ENCODE results near the gene CFAP299.

CFAP299 gene

GRCh38 chr4:80852061-80852460 lies 516.5 kb downstream of the CFAP299 start:
- DNase-seq = no peak

DNA sequence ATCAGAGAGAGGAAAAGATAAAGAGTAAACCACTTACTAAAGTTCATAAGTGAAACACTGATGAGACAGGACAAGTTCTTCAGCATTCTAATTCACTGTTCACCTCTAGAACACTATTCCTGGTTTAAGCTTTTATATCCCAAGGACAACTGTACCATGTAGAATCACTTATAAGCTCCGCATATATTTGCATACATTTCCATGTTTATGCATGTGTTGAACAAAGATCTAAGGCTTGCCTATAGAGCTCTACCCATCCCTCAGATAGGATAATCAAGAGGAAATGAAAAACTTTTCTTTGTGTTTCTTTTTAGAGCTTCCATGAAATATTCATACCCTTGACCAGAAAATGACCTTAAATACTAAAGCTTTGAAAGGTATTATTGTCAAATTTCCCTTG lies 538.0 kb downstream of the CFAP299 start:
- DNase-seq = no peak

GRCh38 chr4:80874979-80875378 lies 539.4 kb downstream of the CFAP299 start:
- no peak for DNase-seq

GRCh38 chr4:80875642-80876041 lies 540.1 kb downstream of the CFAP299 start:
- DNase-seq = no peak

DNA sequence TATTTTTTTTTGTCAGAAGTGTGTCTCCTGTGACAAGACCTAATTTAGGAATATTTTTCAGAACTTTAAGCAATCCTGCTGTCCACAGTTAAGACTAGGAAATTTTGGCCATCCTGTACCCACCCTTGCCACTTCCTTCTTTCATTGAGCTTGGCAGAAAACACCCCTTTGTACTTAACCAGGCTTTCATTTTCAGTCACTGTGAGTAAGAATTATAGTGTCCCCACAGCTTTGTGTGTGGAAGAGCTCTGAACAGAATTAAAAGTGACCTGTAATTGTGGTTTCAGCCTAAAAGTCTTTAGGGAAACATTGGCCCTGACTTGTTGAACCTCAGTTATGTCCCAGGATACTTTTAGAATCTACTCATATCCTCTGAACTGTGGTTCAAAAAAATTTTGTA lies 541.3 kb downstream of the CFAP299 start:
- no peak for DNase-seq

GRCh38 chr4:80878218-80878617 lies 542.7 kb downstream of the CFAP299 start:
- no peak for DNase-seq

GRCh38 chr4:80897537-80898303 lies 562.2 kb downstream of the CFAP299 start:
- DNase-seq = no peak

DNA sequence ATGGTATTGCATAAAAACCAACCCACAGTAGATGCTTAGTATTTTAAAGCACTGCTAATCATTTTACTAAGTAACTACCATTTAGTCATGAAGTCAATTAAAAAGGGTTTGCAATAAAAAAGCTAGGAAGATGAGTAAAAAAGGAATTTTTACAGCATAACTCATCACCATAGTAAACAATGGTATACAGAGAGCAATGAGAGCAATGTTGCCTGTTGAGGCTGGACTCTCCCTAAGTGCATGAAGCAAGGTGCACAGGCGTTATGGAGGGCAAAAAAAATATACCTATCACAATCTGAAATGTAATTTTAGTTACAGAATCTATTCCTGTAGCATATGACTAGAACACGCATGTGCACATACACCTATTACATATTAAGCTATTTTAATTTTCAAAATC lies 565.4 kb downstream of the CFAP299 start:
- DNase-seq = no peak

DNA sequence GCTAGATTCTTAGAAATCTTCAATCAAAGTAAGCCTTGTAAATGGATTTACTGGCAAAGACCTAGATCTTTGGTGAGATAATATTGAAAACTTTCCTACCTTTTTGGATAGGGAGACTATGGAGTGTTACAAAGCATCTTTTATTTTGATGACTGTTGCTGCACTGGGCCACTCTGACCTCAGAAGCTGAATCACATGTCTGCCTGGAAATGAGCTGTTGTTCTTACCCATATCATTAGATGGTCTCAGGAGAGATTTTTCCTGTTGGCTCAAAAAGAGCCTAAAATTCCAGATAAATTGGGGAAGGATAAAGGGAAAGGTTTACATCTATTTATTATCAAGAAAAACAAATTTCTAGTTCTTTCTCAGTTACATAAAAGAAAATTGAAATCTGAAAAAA lies 567.5 kb downstream of the CFAP299 start:
- no peak for DNase-seq

DNA sequence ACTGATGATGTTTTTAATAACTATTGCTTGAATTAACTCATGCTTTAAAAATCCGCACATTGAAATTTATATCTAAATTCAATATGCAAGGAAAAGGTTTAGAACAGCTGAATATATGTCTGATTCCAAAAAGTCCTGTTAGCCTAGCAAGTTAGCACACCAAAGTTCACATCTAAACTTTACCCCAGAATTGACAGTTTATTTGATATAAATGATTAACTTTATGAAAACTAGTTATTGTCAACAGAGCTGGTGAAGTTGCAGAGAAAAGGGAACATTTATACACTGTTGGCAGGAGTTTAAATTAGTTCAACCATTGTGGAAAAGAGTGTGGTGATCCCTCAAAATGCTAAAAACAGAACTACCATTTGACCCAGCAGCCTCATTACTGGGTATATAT lies 574.4 kb downstream of the CFAP299 start:
- DNase-seq = no peak

GRCh38 chr4:80911458-80911857 lies 575.9 kb downstream of the CFAP299 start:
- DNase-seq = no peak

- no peak for DNase-seq
Observed at GRCh38 chr4:80912350-80912749, 576.8 kb downstream of the CFAP299 start.

- DNase-seq = no peak
Observed at GRCh38 chr4:80913381-80913780, 577.9 kb downstream of the CFAP299 start.

GRCh38 chr4:80916770-80917169 lies 581.2 kb downstream of the CFAP299 start:
- DNase-seq = no peak

GRCh38 chr4:80918004-80918403 lies 582.5 kb downstream of the CFAP299 start:
- DNase-seq = no peak

DNA sequence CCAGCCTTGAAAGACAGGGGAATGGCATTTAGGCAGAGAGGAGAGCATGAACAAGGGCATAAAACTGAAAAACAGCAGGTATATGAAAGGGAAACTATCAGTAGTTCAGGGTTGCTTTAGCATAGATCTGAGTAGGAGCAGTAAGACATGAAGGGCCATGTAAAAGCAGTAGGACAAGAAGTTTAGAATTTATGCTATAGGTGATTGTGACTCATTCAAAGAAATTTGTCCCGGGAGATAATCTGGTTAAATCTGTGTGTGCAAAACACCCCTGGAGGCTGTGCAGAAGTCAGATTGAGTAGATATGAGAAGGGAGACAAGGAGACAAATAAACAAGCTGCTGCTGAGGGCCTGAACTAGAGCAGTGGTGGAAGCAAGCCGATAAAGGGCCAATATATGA lies 585.9 kb downstream of the CFAP299 start:
- no peak for DNase-seq

GRCh38 chr4:80922941-80923340 lies 587.4 kb downstream of the CFAP299 start:
- DNase-seq = no peak

- DNase-seq = no peak
Observed at GRCh38 chr4:80925293-80925692, 589.8 kb downstream of the CFAP299 start.

DNA sequence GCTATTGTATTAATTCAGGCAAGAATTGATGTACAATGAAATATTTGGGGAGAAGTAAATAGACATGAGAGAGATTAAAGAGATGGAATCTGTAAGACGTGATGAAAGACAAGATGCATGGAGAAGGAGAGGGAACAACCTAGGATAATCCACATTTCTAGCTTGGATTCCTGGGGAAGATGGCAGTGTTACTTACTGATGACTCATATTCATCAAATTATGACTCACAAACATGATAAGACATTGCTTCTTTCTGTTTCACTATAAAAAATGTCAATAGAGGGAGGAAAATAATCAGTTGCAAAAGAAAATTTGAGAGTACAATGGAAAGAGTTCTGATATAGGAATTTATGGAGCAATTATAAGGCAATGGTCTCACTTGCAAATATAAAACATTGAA lies 590.9 kb downstream of the CFAP299 start:
- DNase-seq = no peak

DNA sequence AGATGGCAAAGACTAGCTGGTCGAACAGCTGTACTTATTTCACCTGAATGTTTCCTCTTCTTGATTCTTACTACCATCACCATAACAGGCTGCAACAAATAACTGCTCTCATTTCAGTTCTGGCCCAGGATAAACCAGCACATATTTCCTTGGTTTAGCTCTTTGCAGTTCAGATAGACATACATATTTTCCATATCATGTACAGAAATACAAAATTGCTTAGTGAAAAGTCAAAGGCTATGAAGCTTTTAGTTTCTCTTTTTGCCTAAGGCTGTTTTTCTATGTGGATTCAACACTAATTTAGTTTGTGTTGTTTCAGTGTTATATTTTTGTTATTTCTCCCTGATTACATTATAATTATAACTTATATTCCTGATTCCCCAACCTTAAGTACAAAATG lies 591.4 kb downstream of the CFAP299 start:
- no peak for DNase-seq

- no peak for DNase-seq
Observed at GRCh38 chr4:80927420-80927819, 591.9 kb downstream of the CFAP299 start.

- DNase-seq = no peak
Observed at GRCh38 chr4:80931631-80932081, 596.1 kb downstream of the CFAP299 start.

- DNase-seq = no peak
Observed at GRCh38 chr4:80948141-80948540, 612.6 kb downstream of the CFAP299 start.

GRCh38 chr4:80948995-80949394 lies 613.5 kb downstream of the CFAP299 start:
- DNase-seq = no peak

GRCh38 chr4:80956421-80956820 lies 620.9 kb downstream of the CFAP299 start:
- DNase-seq = no peak
